ENCODE data around the gene AGTPBP1. TPM values are rescaled to one million over a fixed set of nuclear protein-coding genes. Genes with fewer than 3 reads are reported as not detected.

The AGTPBP1 gene
- total RNA-seq, 2 donors from 2014 or later = 11.2 to 11.7 TPM

- no peaks in the 10 kb centered on the region for H3K4me1 ChIP-seq
Observed at GRCh38 chr9:85630676-85631075, 111.1 kb downstream of the AGTPBP1 start.

GRCh38 chr9:85617141-85617670, 124.5 kb downstream of the AGTPBP1 start:
- H3K9ac ChIP-seq (ENCODE audit: low read depth in 2 of 2, low read length in 2 of 2) = no peak overlapping the region
- no peaks in the 10 kb centered on the region for H3K27me3 ChIP-seq
- intact Hi-C loops (cut with DNase I) = no loop called here
- TF ChIP-seq, protein P1, sequence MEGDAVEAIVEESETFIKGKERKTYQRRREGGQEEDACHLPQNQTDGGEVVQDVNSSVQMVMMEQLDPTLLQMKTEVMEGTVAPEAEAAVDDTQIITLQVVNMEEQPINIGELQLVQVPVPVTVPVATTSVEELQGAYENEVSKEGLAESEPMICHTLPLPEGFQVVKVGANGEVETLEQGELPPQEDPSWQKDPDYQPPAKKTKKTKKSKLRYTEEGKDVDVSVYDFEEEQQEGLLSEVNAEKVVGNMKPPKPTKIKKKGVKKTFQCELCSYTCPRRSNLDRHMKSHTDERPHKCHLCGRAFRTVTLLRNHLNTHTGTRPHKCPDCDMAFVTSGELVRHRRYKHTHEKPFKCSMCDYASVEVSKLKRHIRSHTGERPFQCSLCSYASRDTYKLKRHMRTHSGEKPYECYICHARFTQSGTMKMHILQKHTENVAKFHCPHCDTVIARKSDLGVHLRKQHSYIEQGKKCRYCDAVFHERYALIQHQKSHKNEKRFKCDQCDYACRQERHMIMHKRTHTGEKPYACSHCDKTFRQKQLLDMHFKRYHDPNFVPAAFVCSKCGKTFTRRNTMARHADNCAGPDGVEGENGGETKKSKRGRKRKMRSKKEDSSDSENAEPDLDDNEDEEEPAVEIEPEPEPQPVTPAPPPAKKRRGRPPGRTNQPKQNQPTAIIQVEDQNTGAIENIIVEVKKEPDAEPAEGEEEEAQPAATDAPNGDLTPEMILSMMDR (IDR thresholded peaks at IDR 0.05) = no peak
- no peak overlapping the region for H3K4me3 ChIP-seq
- no peaks in the 10 kb centered on the region for H3K36me3 ChIP-seq
- no peak for DNase-seq
- no peaks in the 10 kb centered on the region for H3K4me1 ChIP-seq
- no peak overlapping the region for H3K27ac ChIP-seq
- no peaks in the 10 kb centered on the region for H3K9me3 ChIP-seq

More at GRCh38 chr9:85630676-85631075, 111.1 kb downstream of the AGTPBP1 start:
- Histone ChIP-seq H3K36me3 (no peaks in the 10 kb centered on the region), H3K9ac (ENCODE audit: low read depth in 2 of 2, low read length in 2 of 2) (no peak overlapping the region), H3K4me3 (no peak overlapping the region), H3K9me3 (no peaks in the 10 kb centered on the region), H3K27me3 (no peaks in the 10 kb centered on the region), H3K27ac (no peak overlapping the region)
- TF ChIP-seq, protein P1 (IDR thresholded peaks at IDR 0.05) = no peak
- no peak for DNase-seq
- intact Hi-C loops (cut with DNase I) = no loop called here

GRCh38 chr9:85615792-85616191, 126.0 kb downstream of the AGTPBP1 start:
- no peaks in the 10 kb centered on the region for H3K9me3 ChIP-seq
- H3K27ac ChIP-seq = no peak overlapping the region
- no peaks in the 10 kb centered on the region for H3K27me3 ChIP-seq
- intact Hi-C loops (cut with DNase I) = no loop called here
- H3K9ac ChIP-seq (ENCODE audit: low read depth in 2 of 2, low read length in 2 of 2) = no peak overlapping the region
- no peaks in the 10 kb centered on the region for H3K4me1 ChIP-seq
- no peak for DNase-seq
- TF ChIP-seq, protein P1 (IDR thresholded peaks at IDR 0.05) = no peak
- no peak overlapping the region for H3K4me3 ChIP-seq
- H3K36me3 ChIP-seq = no peaks in the 10 kb centered on the region

- peak; percentile 38 for DNase-seq
- no peak overlapping the region for H3K9ac ChIP-seq (ENCODE audit: low read depth in 2 of 2, low read length in 2 of 2)
- intact Hi-C loops (cut with DNase I) = loop anchor here (5.0 kb wide), 1 partner anchor 1213 kb away; no protein-coding TSS in a partner anchor
Observed at GRCh38 chr9:85610074-85610860, 131.5 kb downstream of the AGTPBP1 start.

GRCh38 chr9:85605905-85606304, 135.8 kb downstream of the AGTPBP1 start:
- TF ChIP-seq, protein P1 (IDR thresholded peaks at IDR 0.05) = no peak
- no peaks in the 10 kb centered on the region for H3K4me1 ChIP-seq
- DNase-seq = no peak
- H3K27ac ChIP-seq = no peak overlapping the region
- intact Hi-C loops (cut with DNase I) = no loop called here
- H3K36me3 ChIP-seq = no peaks in the 10 kb centered on the region
- H3K9ac ChIP-seq (ENCODE audit: low read depth in 2 of 2, low read length in 2 of 2) = no peak overlapping the region
- H3K27me3 ChIP-seq = no peaks in the 10 kb centered on the region
- H3K4me3 ChIP-seq = no peak overlapping the region
- no peaks in the 10 kb centered on the region for H3K9me3 ChIP-seq

More at GRCh38 chr9:85610074-85610860, 131.5 kb downstream of the AGTPBP1 start:
- H3K4me3 ChIP-seq = no peak overlapping the region
- H3K9me3 ChIP-seq = no peaks in the 10 kb centered on the region
- no peaks in the 10 kb centered on the region for H3K27me3 ChIP-seq
- H3K4me1 ChIP-seq = no peaks in the 10 kb centered on the region
- H3K36me3 ChIP-seq = no peaks in the 10 kb centered on the region
- TF ChIP-seq, protein P1 (IDR thresholded peaks at IDR 0.05) = peak; percentile 75
- H3K27ac ChIP-seq = no peak overlapping the region

All from colonic mucosa (tissue), 4 donors.